ENCODE results near the gene MEGF8. TPM values are rescaled to one million over a fixed set of nuclear protein-coding genes. Genes with fewer than 3 reads are reported as not detected.

Gene MEGF8
- total RNA-seq, 4 donors from 2014 or later = 10.7 to 21.5 (median 16.1) TPM

DNA sequence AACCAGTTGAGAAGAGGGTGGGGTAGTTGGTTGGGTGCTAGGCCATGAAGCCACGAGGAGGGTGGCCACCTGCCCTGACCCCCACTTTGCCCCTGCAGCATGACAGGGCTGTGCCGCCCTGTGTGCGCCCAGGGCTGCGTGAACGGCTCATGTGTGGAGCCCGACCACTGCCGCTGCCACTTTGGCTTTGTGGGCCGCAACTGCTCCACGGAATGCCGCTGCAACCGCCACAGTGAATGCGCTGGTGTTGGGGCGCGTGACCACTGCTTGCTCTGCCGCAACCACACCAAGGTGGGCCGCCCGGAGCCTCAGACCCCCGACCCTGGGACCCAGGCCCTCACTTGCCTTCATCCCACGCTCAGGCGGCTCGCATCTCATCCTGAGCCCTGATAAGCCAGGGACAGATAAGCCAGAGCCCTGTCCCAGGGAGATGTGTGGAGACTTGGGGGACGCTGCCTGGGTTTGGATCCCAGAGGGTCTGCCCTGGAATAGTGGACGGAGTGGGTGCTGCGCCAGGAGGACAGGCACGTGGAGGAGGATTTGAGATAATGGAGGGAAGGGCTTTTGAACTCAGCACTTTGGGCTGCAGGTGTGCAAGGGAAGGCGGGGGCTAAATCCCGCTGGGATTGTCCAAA lies 44.1 kb downstream of the MEGF8 start:
- H3K4me1 ChIP-seq = peaks cover 3% of the 10 kb centered on the region
- WGBS = 94% methylated on average over 26 of the region's 27 CpGs
- no peak for DNase-seq (ENCODE audit: low spot score in 2 of 2)
- H3K9me3 ChIP-seq = no peaks in the 10 kb centered on the region
- peaks cover 25% of the 10 kb centered on the region for H3K36me3 ChIP-seq
- H3K4me3 ChIP-seq = no peak overlapping the region
- no peaks in the 10 kb centered on the region for H3K27me3 ChIP-seq
- no peak for TF ChIP-seq POLR2A (IDR thresholded peaks at IDR 0.05)
- no peak for TF ChIP-seq EP300 (IDR thresholded peaks at IDR 0.05)
- TF ChIP-seq, protein P1, sequence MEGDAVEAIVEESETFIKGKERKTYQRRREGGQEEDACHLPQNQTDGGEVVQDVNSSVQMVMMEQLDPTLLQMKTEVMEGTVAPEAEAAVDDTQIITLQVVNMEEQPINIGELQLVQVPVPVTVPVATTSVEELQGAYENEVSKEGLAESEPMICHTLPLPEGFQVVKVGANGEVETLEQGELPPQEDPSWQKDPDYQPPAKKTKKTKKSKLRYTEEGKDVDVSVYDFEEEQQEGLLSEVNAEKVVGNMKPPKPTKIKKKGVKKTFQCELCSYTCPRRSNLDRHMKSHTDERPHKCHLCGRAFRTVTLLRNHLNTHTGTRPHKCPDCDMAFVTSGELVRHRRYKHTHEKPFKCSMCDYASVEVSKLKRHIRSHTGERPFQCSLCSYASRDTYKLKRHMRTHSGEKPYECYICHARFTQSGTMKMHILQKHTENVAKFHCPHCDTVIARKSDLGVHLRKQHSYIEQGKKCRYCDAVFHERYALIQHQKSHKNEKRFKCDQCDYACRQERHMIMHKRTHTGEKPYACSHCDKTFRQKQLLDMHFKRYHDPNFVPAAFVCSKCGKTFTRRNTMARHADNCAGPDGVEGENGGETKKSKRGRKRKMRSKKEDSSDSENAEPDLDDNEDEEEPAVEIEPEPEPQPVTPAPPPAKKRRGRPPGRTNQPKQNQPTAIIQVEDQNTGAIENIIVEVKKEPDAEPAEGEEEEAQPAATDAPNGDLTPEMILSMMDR (IDR thresholded peaks at IDR 0.05) = no peak
- no peak for TF ChIP-seq POLR2AphosphoS5 (IDR thresholded peaks at IDR 0.05)
- no peak overlapping the region for H3K27ac ChIP-seq

DNA sequence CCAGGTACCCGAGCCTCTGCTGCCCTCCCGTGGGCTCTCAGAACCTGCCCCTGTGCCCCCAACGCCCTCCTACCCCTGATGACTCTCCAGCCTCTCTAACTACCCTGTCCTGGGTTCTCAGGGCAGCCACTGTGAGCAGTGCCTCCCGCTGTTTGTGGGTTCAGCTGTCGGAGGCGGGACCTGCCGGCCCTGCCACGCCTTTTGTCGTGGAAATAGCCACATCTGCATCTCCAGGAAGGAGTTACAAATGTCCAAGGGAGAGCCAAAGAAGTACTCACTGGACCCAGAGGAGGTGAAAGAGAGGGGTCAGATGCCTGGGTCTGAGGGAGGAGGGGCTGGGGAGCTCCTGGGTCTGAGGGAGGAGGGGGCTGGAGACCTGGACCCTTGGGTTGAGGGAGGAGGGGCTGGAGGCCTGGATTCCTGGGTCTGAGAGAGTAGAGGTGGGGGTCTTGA lies 44.7 kb downstream of the MEGF8 start:
- Histone ChIP-seq H3K4me3 (no peak overlapping the region), H3K27me3 (no peaks in the 10 kb centered on the region), H3K9me3 (no peaks in the 10 kb centered on the region), H3K36me3 (peaks cover 29% of the 10 kb centered on the region), H3K27ac (no peak overlapping the region), H3K4me1 (peaks cover 3% of the 10 kb centered on the region)
- DNase-seq (ENCODE audit: low spot score in 2 of 2) = no peak
- 74% methylated on average over 9 of the region's 9 CpGs for WGBS
- TF ChIP-seq POLR2A (IDR thresholded peaks at IDR 0.05) (no peak), EP300 (IDR thresholded peaks at IDR 0.05) (no peak), POLR2AphosphoS5 (IDR thresholded peaks at IDR 0.05) (no peak)
- TF ChIP-seq, protein P1 (IDR thresholded peaks at IDR 0.05) = no peak

GRCh38 chr19:42370626-42371175 lies 45.3 kb downstream of the MEGF8 start:
- peaks cover 35% of the 10 kb centered on the region for H3K36me3 ChIP-seq
- H3K27ac ChIP-seq = no peak overlapping the region
- peaks cover 3% of the 10 kb centered on the region for H3K4me1 ChIP-seq
- DNase-seq (ENCODE audit: low spot score in 2 of 2) = no peak
- no peak overlapping the region for H3K4me3 ChIP-seq
- no peaks in the 10 kb centered on the region for H3K9me3 ChIP-seq
- H3K27me3 ChIP-seq = no peaks in the 10 kb centered on the region
- WGBS = 70% methylated on average over 10 of the region's 12 CpGs
- TF ChIP-seq EP300 (IDR thresholded peaks at IDR 0.05) (no peak), POLR2AphosphoS5 (IDR thresholded peaks at IDR 0.05) (no peak), POLR2A (IDR thresholded peaks at IDR 0.05) (no peak)
- TF ChIP-seq, protein P1 (IDR thresholded peaks at IDR 0.05) = no peak

GRCh38 chr19:42374826-42375376 lies 49.5 kb downstream of the MEGF8 start:
- H3K4me1 ChIP-seq = peaks cover 3% of the 10 kb centered on the region
- H3K9me3 ChIP-seq = no peaks in the 10 kb centered on the region
- no peaks in the 10 kb centered on the region for H3K27me3 ChIP-seq
- H3K36me3 ChIP-seq = peaks cover 40% of the 10 kb centered on the region
- H3K27ac ChIP-seq = no peak overlapping the region
- DNase-seq (ENCODE audit: low spot score in 2 of 2) = no peak
- TF ChIP-seq, protein P1 (IDR thresholded peaks at IDR 0.05) = no peak
- TF ChIP-seq EP300 (IDR thresholded peaks at IDR 0.05) (no peak), POLR2AphosphoS5 (IDR thresholded peaks at IDR 0.05) (no peak), POLR2A (IDR thresholded peaks at IDR 0.05) (no peak)
- 86% methylated on average over 6 of the region's 11 CpGs for WGBS
- no peak overlapping the region for H3K4me3 ChIP-seq

DNA sequence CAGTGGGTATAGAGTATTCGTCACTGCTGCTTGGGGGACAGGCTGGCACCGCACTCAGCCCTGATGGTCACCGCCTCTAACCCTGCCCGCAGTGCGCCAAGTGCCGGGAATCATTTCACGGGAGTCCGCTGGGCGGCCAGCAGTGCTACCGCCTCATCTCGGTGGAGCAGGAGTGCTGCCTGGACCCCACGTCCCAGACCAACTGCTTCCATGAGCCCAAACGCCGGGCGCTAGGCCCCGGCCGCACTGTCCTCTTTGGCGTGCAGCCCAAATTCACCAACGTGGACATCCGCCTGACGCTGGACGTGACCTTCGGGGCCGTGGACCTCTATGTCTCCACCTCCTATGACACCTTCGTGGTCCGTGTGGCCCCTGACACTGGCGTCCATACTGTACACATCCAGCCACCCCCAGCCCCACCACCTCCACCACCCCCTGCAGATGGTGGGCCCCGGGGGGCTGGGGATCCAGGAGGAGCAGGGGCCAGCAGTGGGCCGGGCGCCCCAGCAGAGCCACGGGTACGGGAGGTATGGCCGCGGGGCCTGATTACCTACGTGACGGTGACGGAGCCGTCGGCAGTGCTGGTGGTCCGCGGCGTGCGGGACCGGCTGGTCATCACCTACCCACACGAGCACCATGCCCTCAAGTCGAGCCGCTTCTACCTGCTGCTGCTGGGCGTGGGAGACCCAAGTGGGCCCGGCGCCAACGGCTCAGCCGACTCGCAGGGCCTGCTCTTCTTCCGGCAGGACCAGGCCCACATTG lies 50.2 kb downstream of the MEGF8 start:
- Histone ChIP-seq H3K4me3 (no peak overlapping the region), H3K27ac (no peak overlapping the region), H3K27me3 (no peaks in the 10 kb centered on the region), H3K36me3 (peaks cover 40% of the 10 kb centered on the region), H3K9me3 (no peaks in the 10 kb centered on the region), H3K4me1 (no peaks in the 10 kb centered on the region)
- no peak for DNase-seq (ENCODE audit: low spot score in 2 of 2)
- 85% methylated on average over 15 of the region's 54 CpGs for WGBS
- TF ChIP-seq POLR2AphosphoS5 (IDR thresholded peaks at IDR 0.05) = no peak
- no peak for TF ChIP-seq POLR2A (IDR thresholded peaks at IDR 0.05)
- no peak for TF ChIP-seq EP300 (IDR thresholded peaks at IDR 0.05)
- TF ChIP-seq, protein P1 (IDR thresholded peaks at IDR 0.05) = no peak

Data from suprapubic skin (tissue), 4 donors.